GM12873 (cell line): ENCODE measurements around the gene TMEM178B.

Source experiments
- CTCF ChIP-seq: IDR thresholded peaks from 2 replicates; pipeline ENCODE4 v1.5.1; 2012; ENCODE audit warnings: low read depth, mild to moderate bottlenecking, moderate library complexity, low read length, control low read depth; ENCODE audit not compliant: insufficient read depth; ENCODE audit errors: missing control alignments

The TMEM178B gene

GRCh38 chr7:141210862-141211261 lies 137.0 kb downstream of the TMEM178B start:
- TF ChIP-seq CTCF, result no peak

- no peak for TF ChIP-seq CTCF
Observed at GRCh38 chr7:141213226-141213625, 139.4 kb downstream of the TMEM178B start.

DNA sequence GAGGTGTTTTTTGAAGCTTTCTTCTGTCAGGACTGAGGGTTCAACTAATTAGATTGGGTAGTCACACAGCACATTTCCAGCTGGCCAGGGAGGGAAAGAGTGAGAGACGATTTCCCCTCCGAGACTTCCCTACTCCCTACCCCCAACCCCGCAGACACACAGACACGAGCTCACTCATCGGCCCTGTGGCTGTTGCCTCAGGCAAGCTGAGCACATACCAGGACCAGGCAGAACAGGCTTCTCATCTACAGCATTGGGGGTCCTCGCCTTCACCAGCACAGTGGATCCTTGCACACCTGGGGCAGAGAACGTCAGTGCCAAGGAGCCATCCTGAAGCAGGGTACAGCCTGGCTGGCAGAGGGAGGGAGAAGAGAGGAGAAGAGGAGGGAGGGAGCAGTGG lies 144.1 kb downstream of the TMEM178B start:
- TF ChIP-seq CTCF, result no peak

DNA sequence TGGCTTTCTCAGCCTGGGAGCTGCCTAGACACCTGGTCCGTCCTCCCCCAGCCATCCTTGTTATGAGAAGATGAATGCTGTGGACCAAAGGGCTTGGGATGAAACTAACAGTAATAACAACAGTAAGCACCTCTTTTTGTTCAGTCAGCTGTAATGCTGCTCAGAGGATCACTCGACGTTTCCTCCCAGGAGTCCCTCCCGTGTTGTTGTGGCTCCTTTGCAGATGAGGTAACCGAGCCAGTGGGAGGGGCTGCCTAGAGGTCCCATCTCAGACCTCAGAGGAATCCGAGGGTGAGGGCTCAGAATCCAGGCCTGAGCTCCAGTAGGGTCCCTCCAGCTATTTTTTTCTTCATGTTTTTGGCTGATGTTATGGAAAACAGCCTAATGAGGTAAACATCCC lies 145.1 kb downstream of the TMEM178B start:
- no peak for TF ChIP-seq CTCF

DNA sequence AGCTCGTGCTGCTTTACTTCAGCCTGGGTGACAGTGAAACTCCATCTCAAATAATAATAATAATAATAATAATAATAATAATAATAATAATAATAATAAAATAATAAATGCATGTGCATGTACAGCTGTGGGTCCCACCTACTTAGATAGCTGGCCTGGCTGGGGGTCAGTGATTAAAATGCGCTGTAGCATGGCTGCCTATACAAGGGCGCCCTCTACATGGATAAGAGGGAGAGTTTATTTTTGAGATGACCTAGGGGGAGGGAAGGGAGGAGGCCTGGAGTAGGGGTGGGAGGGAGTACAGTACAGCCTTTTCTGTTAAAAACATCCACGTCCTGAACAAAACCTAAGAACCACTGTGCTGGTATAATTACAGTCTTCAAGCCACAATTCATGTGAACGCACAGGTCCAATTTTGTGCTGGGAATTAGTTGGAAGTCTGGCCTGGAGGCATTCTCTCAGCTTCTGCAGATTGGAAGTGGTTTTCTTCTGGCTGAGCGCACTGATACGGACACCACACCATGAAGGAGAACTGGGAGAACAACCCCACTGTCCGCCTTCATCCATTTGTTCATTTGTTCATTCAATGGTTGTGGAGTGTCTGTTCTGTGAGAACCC lies 146.5 kb downstream of the TMEM178B start:
- peak; percentile 25 for TF ChIP-seq CTCF

DNA sequence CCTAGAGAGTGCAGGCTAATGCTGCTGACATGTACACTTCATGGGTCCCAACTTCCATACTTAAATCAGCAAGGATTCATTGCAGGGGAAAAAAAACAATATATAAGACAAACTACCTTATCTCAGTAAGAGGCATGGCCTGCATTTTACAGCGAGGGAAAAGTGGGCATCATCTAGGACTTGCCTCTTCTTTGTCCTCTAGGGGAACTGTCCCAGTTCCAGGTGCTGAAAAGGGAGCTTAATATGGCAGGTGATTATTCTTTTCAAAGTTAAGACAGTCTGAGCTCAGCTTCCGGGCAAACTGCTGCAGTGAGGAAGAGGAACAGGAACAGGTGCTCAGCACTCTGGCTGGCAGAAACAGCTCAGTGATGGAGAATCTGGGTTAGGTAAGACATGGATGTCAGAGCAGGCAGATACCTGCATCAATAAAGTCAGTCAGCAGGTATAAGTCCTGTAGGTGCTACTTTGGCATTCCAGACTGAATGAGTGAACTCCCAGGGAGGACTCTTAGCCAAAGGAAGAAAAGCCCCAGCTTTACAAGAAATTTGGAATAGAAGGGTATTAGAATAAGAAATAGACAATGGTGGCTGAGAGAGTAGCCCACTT lies 147.2 kb downstream of the TMEM178B start:
- no peak for TF ChIP-seq CTCF

DNA sequence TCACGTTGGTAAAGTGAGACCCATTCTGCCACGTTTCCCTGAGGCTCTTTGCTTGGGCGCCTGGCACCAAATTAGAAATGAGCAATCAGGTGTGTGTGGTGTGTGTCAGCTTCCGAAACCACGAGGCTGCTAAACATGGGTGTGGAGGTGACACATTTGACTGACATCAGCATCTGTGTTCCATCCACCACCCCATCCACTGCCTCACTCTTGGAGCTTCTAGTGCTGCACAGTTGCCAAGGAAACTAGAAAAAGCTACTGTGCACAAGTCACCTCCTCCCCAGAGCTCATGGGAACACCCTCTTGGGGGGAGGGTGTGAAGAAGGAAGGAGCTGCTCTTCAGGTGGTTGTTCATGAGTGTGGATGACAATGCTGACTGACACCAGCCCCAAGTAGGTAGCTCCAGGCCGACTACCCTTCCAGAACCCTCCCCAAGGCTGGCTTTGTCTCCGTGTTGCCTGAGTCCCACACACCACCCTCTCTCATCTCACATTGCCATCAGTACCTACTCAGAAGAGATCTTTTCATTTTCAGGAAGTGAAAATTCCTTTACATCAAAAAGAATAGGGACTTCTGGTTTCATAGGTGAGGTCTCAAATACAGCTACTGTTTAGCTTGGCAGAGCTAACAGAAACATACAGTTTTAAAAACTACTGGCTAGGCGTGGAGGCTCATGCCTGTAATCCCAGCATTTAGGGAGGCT lies 152.2 kb downstream of the TMEM178B start:
- TF ChIP-seq CTCF, result no peak
